Nephron progenitor cell (in vitro differentiated cells): Measurements from ENCODE around the gene CNGA1.

Experiments used
- DNase-seq: peaks from one replicate; pipeline ENCODE4 v3.0.0; 2021
- H3K27ac Mint-ChIP-seq: 2 replicates; pipeline ENCODE4 v1.8.0; 2021; ENCODE audit warnings: mild to moderate bottlenecking, moderate library complexity, mixed read lengths
- H3K27me3 Mint-ChIP-seq: 2 replicates; pipeline ENCODE4 v1.8.0; 2021; ENCODE audit warnings: mild to moderate bottlenecking, low read depth, mixed read lengths; ENCODE audit not compliant: poor library complexity
- H3K36me3 Mint-ChIP-seq: 2 replicates; pipeline ENCODE4 v1.8.0; 2021; ENCODE audit warnings: low read depth, mixed read lengths
- H3K4me1 Mint-ChIP-seq: 2 replicates; pipeline ENCODE4 v1.8.0; 2021; ENCODE audit warnings: mixed read lengths
- H3K4me3 Mint-ChIP-seq: 2 replicates; pipeline ENCODE4 v1.8.0; 2021; ENCODE audit warnings: mild to moderate bottlenecking, moderate library complexity, mixed read lengths
- H3K9me3 Mint-ChIP-seq: 2 replicates; pipeline ENCODE4 v1.8.0; 2021; ENCODE audit warnings: mild to moderate bottlenecking, moderate library complexity, mixed read lengths
- TF ChIP-seq, protein P1 (sequence below): fragments of 200-600 bp; sonication (generic); IDR thresholded peaks from 2 replicates; pipeline ENCODE4 v1.5.0; 2021; ENCODE audit warnings: antibody characterized with exemption

Gene CNGA1

GRCh38 chr4:48042979-48043461, 26.5 kb upstream of the CNGA1 start:
- H3K27ac Mint-ChIP-seq: no peak overlapping the region
- no peak overlapping the region for H3K4me3 Mint-ChIP-seq
- TF ChIP-seq, protein P1, sequence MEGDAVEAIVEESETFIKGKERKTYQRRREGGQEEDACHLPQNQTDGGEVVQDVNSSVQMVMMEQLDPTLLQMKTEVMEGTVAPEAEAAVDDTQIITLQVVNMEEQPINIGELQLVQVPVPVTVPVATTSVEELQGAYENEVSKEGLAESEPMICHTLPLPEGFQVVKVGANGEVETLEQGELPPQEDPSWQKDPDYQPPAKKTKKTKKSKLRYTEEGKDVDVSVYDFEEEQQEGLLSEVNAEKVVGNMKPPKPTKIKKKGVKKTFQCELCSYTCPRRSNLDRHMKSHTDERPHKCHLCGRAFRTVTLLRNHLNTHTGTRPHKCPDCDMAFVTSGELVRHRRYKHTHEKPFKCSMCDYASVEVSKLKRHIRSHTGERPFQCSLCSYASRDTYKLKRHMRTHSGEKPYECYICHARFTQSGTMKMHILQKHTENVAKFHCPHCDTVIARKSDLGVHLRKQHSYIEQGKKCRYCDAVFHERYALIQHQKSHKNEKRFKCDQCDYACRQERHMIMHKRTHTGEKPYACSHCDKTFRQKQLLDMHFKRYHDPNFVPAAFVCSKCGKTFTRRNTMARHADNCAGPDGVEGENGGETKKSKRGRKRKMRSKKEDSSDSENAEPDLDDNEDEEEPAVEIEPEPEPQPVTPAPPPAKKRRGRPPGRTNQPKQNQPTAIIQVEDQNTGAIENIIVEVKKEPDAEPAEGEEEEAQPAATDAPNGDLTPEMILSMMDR: no peak

DNA sequence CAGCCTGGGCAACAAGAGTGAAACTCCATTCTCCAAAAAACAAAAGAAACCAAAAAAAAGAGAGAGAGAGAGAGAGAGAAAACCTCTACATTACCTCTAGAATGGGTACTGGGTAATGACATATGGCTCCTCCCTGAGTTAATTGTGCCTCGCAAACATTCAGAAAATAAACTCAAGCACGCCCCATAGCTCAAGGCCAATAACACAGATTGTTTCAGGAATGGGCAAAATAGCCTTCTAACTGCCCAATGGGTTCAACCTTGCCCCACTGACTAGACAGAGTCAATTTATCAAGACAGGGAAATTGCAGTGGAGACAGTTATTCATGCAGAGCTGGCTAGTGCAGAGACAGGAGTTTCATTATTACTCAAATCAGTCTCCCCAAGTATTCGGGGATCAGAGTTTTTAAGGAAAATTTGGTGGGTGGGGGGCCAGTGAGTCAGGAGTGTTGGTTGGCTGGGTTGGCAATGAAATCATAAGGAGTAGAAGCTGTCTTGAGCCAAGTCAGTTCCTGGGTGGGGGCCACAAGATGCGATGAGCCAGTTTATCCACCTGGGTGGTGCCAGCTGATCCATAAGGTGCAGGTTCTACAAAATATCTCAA, 25.2 kb upstream of the CNGA1 start:
- Mint-ChIP-seq H3K9me3 (no peaks in the 10 kb centered on the region), H3K4me3 (no peak overlapping the region), H3K27me3 (no peaks in the 10 kb centered on the region), H3K27ac (no peak overlapping the region), H3K36me3 (no peaks in the 10 kb centered on the region), H3K4me1 (peaks cover 17% of the 10 kb centered on the region)
- TF ChIP-seq, protein P1: no peak
- no peak for DNase-seq

More at GRCh38 chr4:48042979-48043461, 26.5 kb upstream of the CNGA1 start:
- Mint-ChIP-seq H3K4me1 (peaks cover 17% of the 10 kb centered on the region), H3K27me3 (peaks cover 3% of the 10 kb centered on the region), H3K9me3 (no peaks in the 10 kb centered on the region), H3K36me3 (no peaks in the 10 kb centered on the region)
- DNase-seq: no peak

- TF ChIP-seq, protein P1: no peak
- H3K27me3 Mint-ChIP-seq: no peaks in the 10 kb centered on the region
Measured at GRCh38 chr4:48039561-48039960, 23.1 kb upstream of the CNGA1 start.

GRCh38 chr4:48038666-48039065, 22.2 kb upstream of the CNGA1 start:
- TF ChIP-seq, protein P1: no peak
- no peaks in the 10 kb centered on the region for H3K9me3 Mint-ChIP-seq
- no peaks in the 10 kb centered on the region for H3K27me3 Mint-ChIP-seq
- H3K4me1 Mint-ChIP-seq: peaks cover 17% of the 10 kb centered on the region
- H3K36me3 Mint-ChIP-seq: no peaks in the 10 kb centered on the region
- DNase-seq: no peak
- H3K4me3 Mint-ChIP-seq: no peak overlapping the region
- H3K27ac Mint-ChIP-seq: no peak overlapping the region

More at GRCh38 chr4:48039561-48039960, 23.1 kb upstream of the CNGA1 start:
- H3K36me3 Mint-ChIP-seq: no peaks in the 10 kb centered on the region
- H3K4me1 Mint-ChIP-seq: peaks cover 17% of the 10 kb centered on the region
- H3K9me3 Mint-ChIP-seq: no peaks in the 10 kb centered on the region
- H3K27ac Mint-ChIP-seq: no peak overlapping the region
- H3K4me3 Mint-ChIP-seq: no peak overlapping the region
- DNase-seq: no peak

DNA sequence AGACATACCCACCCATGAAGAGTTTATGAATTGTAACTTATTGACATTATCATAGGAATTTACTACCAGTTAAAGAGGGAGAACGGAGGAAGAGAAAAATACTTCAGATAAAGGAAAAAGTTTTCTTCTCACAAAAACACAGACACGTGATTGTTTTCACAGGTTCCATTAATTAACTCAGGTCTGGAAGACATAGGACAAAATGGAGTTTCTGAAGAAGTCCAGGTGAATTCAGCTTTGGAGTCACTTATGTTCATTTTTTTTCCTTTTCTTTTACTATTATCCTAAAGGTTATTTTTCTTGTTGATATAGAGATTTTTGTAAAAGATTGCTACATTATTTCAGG, 20.6 kb upstream of the CNGA1 start:
- Mint-ChIP-seq H3K36me3 (no peaks in the 10 kb centered on the region), H3K4me3 (no peak overlapping the region)
- DNase-seq: no peak

More for the DNA sequence above, 20.6 kb upstream of the CNGA1 start:
- no peak overlapping the region for H3K27ac Mint-ChIP-seq
- H3K4me1 Mint-ChIP-seq: peaks cover 4% of the 10 kb centered on the region
- no peaks in the 10 kb centered on the region for H3K9me3 Mint-ChIP-seq
- H3K27me3 Mint-ChIP-seq: no peaks in the 10 kb centered on the region
- TF ChIP-seq, protein P1: no peak
